Heart left ventricle (tissue), 13 donors: Measurements from ENCODE around the gene SIX5.

Experiments
- CTCF ChIP-seq, 12 donors: fragments of 200-600 bp; sonication (generic) in 4 of 12; IDR thresholded peaks; one replicate each; pipeline versions ENCODE4 v1.5.0 to v1.8.0; 2018 to 2022; ENCODE audit warnings: antibody characterized with exemption in 12 of 12, mild to moderate bottlenecking in 5 of 12
- POLR2A ChIP-seq, 2 donors: fragments of 450-650 bp; IDR thresholded peaks; one replicate each; pipeline ENCODE4 v1.6.1; 2017; ENCODE audit warnings: antibody characterized with exemption in 2 of 2, mild to moderate bottlenecking in 2 of 2, moderate library complexity in 2 of 2
- donor health status: ischemic (EF 13 %, LVEDD 7.1; RV severe dilation, severe dysfunction).
- donor health status: DM: no; HTN: yes; CAD: no.
- donor health status: DM: no; HTN: no; CAD: no.
- donor health status: ischemic (EF 25% LVEDD 6.9; RV normal size, moderate dysfunction).
- donor health status: ischemic (EF 25% LVEDD 5.7; RV mildly dilated, moderate dysfunction).
- donor health status: ischemic (EF 35%, LVEDD 5.7; RV mildly dilated, moderate dysfunction).
- donor health status: nonischemic (EF 11% LVEDD 7.7; RV severe dilation, severe dysfunction).
- donor health status: DM: yes; HTN: yes; CAD: no.
- donor health status: PGD.
- donor health status: ischemic (EF 29% LVEDD 5.4; RV normal size, mild dysfunction).
- donor health status: nonischemic (EF 23%, LVEDD 6.1; RV moderate dilation, normal function).

DNA sequence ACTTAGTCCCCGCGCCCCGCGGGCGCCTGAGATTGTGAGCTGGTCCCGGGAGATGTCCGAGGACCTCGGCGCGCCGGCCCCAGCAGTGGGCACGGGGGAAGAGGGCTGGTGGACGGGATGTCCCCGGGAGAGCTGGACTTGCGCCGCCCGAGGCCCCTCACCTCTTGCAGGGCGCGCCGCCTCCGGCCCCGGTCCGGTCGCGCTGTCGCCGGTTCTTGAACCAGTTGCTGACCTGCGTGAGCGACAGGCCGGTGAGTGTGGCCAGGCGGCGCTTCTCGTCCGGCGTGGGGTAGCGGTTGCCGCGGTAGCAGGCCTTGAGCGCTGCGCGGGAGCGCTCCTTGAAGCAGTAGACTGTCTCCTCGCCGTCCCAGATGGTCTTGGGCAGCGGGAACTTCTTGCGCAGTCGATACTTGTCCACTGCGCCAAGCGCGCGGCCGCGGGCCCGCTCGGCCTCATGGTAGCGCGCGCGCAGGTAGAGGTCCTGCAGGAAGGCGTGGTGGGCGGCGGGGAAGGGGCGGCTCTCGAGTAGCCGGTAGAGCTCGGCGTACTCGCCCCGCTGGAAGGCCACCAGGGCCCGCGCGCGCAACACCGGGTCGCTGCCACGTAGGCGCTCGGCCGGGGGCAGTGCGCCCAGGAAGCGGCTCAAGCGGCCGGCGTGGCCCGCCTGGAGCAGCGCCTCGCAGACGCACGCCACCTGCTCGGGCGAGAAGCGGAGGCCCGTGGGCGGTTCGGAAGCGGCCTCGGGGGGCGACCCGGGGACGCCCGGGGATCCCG is 984 bp downstream of the SIX5 start:
- TF ChIP-seq CTCF (IDR thresholded peaks at IDR 0.05) (no peak), POLR2A (IDR thresholded peaks at IDR 0.05) (no peak)
